Kidney epithelial cell (primary cell): ENCODE results near the gene JAKMIP2. TPM values are rescaled to one million over a fixed set of nuclear protein-coding genes. Genes with fewer than 3 reads are reported as not detected.

Source experiments
- DNase-seq: peaks from one replicate; pipeline ENCODE4 v3.0.0-alpha.2; 2010; ENCODE audit warnings: low read depth
- H3K27me3 ChIP-seq: 2 replicates; pipeline ENCODE4 v1.6.0; 2011; ENCODE audit warnings: low read length; ENCODE audit not compliant: control insufficient read depth, insufficient read depth
- H3K36me3 ChIP-seq: 2 replicates; pipeline ENCODE4 v1.5.1; 2011; ENCODE audit warnings: low read length; ENCODE audit not compliant: control insufficient read depth, insufficient read depth
- H3K4me3 ChIP-seq: 2 replicates; pipeline ENCODE4 v1.5.1; 2011; ENCODE audit warnings: low read depth, mild to moderate bottlenecking, control low read depth, low read length
- total RNA-seq: library from RNA; depleted of rRNA; stranded (reverse); fragments of >200 nt; gene quantifications from 2 replicates; pipeline ENCODE4 v1.2.3, GENCODE V29; 2015
- TF ChIP-seq, protein P1 (sequence below): IDR thresholded peaks from 2 replicates; pipeline ENCODE4 v1.5.1; 2011; ENCODE audit warnings: mild to moderate bottlenecking, moderate library complexity, low read length, control low read depth, inconsistent platforms; ENCODE audit not compliant: insufficient read depth, poor library complexity, severe bottlenecking

Gene JAKMIP2
- total RNA-seq, 1 donor from 2014 or later, result 0.42 TPM

DNA sequence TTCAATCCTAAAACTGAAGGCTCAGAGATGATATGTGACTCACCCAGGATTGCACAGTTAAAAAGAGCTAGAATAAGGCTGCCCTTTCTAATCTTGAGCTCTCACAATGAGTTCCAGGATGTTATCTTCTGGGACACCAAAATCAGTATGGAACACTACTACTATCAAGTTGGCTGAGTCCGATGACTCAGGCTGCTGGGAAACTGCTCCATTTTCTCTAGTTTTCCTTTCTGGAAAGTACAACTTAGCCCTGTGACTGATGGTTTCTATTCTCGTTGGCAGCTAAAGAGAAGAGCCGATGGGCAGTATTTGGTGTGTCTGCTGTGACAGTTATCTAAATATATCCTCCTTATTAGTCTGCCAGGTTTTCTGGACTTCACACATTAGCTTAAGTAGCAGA, 234.8 kb downstream of the JAKMIP2 start:
- no peaks in the 10 kb centered on the region for H3K36me3 ChIP-seq
- no peak overlapping the region for H3K4me3 ChIP-seq
- DNase-seq, result no peak
- TF ChIP-seq, protein P1, sequence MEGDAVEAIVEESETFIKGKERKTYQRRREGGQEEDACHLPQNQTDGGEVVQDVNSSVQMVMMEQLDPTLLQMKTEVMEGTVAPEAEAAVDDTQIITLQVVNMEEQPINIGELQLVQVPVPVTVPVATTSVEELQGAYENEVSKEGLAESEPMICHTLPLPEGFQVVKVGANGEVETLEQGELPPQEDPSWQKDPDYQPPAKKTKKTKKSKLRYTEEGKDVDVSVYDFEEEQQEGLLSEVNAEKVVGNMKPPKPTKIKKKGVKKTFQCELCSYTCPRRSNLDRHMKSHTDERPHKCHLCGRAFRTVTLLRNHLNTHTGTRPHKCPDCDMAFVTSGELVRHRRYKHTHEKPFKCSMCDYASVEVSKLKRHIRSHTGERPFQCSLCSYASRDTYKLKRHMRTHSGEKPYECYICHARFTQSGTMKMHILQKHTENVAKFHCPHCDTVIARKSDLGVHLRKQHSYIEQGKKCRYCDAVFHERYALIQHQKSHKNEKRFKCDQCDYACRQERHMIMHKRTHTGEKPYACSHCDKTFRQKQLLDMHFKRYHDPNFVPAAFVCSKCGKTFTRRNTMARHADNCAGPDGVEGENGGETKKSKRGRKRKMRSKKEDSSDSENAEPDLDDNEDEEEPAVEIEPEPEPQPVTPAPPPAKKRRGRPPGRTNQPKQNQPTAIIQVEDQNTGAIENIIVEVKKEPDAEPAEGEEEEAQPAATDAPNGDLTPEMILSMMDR, result no peak
- H3K27me3 ChIP-seq, result no peaks in the 10 kb centered on the region

DNA sequence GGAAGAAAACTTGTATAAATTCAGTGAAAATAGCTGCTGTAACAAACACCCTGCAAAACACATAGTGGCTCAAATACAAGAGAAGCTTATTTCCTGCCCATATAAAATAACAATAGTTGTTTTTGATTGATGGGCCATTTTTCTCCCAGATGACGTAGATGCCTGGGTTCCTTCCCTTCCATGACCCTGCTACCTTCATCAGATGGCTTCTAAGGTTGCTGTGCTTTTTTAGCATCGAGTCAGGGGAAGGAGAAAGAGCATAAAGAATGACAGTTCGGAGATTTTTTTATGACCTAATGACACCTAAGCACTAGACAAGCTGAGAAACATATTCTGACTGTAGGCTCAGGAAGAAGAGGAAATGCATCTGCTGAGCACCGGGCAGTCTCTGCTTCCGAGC, 238.0 kb downstream of the JAKMIP2 start:
- H3K4me3 ChIP-seq, result no peak overlapping the region
- TF ChIP-seq, protein P1, result no peak
- no peaks in the 10 kb centered on the region for H3K27me3 ChIP-seq
- H3K36me3 ChIP-seq, result no peaks in the 10 kb centered on the region
- no peak for DNase-seq

DNA sequence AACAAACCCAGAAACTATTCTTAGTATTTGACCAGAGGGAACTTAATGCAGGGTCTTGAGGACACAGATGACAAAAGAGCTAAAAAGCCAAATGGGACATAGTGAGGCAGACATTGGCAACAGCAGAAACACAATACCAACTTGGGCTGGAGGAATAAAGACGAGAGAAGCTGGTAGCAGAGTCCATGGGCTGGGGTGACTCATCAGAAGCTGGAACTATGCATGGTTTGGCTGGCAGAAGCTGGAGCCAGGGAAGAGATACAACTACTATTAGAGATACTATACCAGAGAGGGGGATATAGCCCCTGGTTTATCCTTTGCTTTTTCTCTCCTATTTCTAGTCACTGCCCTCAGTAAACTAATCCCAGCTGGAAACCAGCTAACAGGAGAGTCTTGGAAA, 243.5 kb downstream of the JAKMIP2 start:
- TF ChIP-seq, protein P1, result no peak
- Histone ChIP-seq H3K27me3 (no peaks in the 10 kb centered on the region), H3K36me3 (no peaks in the 10 kb centered on the region), H3K4me3 (no peak overlapping the region)
- no peak for DNase-seq

DNA sequence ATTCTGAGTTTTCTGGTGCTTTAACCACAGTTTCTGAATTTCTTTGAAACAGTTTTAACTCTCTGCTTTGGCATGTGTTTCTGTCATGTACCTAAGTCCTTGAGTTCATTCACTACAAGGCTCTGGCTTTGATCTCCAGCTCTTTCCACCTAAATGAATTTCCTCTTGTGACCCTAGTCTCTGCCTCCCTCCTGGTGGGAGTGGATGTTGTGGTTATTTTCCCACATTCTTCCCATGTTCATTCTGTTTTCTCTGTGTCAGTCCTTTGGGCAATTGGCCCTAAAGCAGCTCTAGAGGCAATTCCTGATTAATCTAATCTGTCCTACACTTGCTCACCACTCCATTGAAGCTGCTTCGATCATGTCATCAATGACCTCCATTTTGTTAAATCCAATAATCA, 244.3 kb downstream of the JAKMIP2 start:
- Histone ChIP-seq H3K27me3 (no peaks in the 10 kb centered on the region), H3K4me3 (no peak overlapping the region), H3K36me3 (no peaks in the 10 kb centered on the region)
- no peak for DNase-seq
- TF ChIP-seq, protein P1, result no peak

Other genes with a start within 250 kb of the JAKMIP2 start
- 0.48 TPM in 1 of 2 replicates, not detected in the other for gene SPINK1, start 48.9 kb upstream of the JAKMIP2 start, total RNA-seq
- not detected in 2 replicates for gene SCGB3A2, start 96.0 kb upstream of the JAKMIP2 start, total RNA-seq
- gene C5orf46, start 123.8 kb upstream of the JAKMIP2 start, total RNA-seq, result 1.4 and 2.1 TPM in 2 replicates